A549 treated with AZD2906 at 1 μM for 4 hours (cell line): Measurements from ENCODE around the gene PSENEN. TPM values are rescaled to one million over a fixed set of nuclear protein-coding genes. Genes with fewer than 3 reads are reported as not detected.

Experiments
- total RNA-seq: library from RNA; stranded (reverse); fragments of 200-300 nt; extraction: Qiagen RNA extraction; gene quantifications from 5 replicates; pipeline ENCODE4 v1.2.3, GENCODE V29; 2022

The PSENEN gene
- total RNA-seq = 266 to 332 TPM (median 283 TPM) in 5 replicates

GRCh38 chr19:35745328-35746086, at the start of gene PSENEN, which contains the start of gene U2AF1L4:
Gene PSENEN (plus strand): TSS chr19:35745651. CDS start chr19:35745931, 280 bp downstream.
Gene U2AF1L4 (minus strand): TSS chr19:35745418. CDS start chr19:35745391, 27 bp downstream.

GRCh38 chr19:35704218-35704617, 41.2 kb upstream of the PSENEN start, which contains the start of gene ZBTB32:
Gene ZBTB32 (plus strand): TSS chr19:35704558. CDS start chr19:35714627, 10,069 bp downstream.

GRCh38 chr19:35717665-35718344, 27.6 kb upstream of the PSENEN start, which contains the start of gene KMT2B:
Gene KMT2B (plus strand): TSS chr19:35718003. CDS start chr19:35718019, 16 bp downstream.

GRCh38 chr19:35742121-35742724, 3.2 kb upstream of the PSENEN start, which contains the start of gene IGFLR1:
Gene IGFLR1 (minus strand): TSS chr19:35742452. CDS start chr19:35741180, 1,272 bp downstream.

GRCh38 chr19:35748106-35749020, 2.9 kb downstream of the PSENEN start, which contains the start of gene LIN37:
Gene LIN37 (plus strand): TSS chr19:35748576. CDS start chr19:35748725, 149 bp downstream.

GRCh38 chr19:35756377-35757230, 11.2 kb downstream of the PSENEN start, which contains the start of gene HSPB6:
Gene HSPB6 (minus strand): TSS chr19:35757029. CDS start chr19:35757008, 21 bp downstream.

GRCh38 chr19:35757749-35758608, 12.5 kb downstream of the PSENEN start, which contains the start of gene PROSER3:
Gene PROSER3 (plus strand): TSS chr19:35758176. CDS start chr19:35758216, 40 bp downstream.

GRCh38 chr19:35775298-35776101, 30.0 kb downstream of the PSENEN start, which contains the start of gene ARHGAP33:
Gene ARHGAP33 (plus strand): TSS chr19:35775564. CDS start chr19:35775659, 95 bp downstream.

Other genes with a start within 250 kb of the PSENEN start
- 34.4 to 41.4 TPM (median 35.8 TPM) in 5 replicates for gene DMKN, start 232.0 kb upstream of the PSENEN start, total RNA-seq
- gene SBSN, start 217.3 kb upstream of the PSENEN start, total RNA-seq = 3.5 to 4.0 TPM (median 3.9 TPM) in 5 replicates
- 0.08 to 0.14 TPM (median 0.10 TPM) in 5 replicates for gene GAPDHS, start 212.2 kb upstream of the PSENEN start, total RNA-seq
- 346 to 443 TPM (median 420 TPM) in 5 replicates for gene TMEM147, start 200.0 kb upstream of the PSENEN start, total RNA-seq
- gene ATP4A, start 182.0 kb upstream of the PSENEN start, total RNA-seq = 0.06 to 0.14 TPM (median 0.13 TPM) in 4 of 5 replicates, not detected in the other
- not detected in 5 replicates for gene PMIS2, start 159.5 kb upstream of the PSENEN start, total RNA-seq
- gene HAUS5, start 132.9 kb upstream of the PSENEN start, total RNA-seq = 11.1 to 17.3 TPM (median 14.6 TPM) in 5 replicates
- gene RBM42, start 116.6 kb upstream of the PSENEN start, total RNA-seq = 150 to 223 TPM (median 210 TPM) in 5 replicates
- 1.7 to 3.4 TPM (median 2.7 TPM) in 5 replicates for gene ETV2, start 103.9 kb upstream of the PSENEN start, total RNA-seq
- gene COX6B1, start 97.3 kb upstream of the PSENEN start, total RNA-seq = 1,342 to 1,451 TPM (median 1,370 TPM) in 5 replicates
- gene UPK1A, start 79.1 kb upstream of the PSENEN start, total RNA-seq = 0.55 to 1.1 TPM (median 1.1 TPM) in 5 replicates
- gene ZBTB32, start 41.1 kb upstream of the PSENEN start, total RNA-seq = 0.05 TPM in 1 of 5 replicates, not detected in the others
- 49.7 to 60.0 TPM (median 57.9 TPM) in 5 replicates for gene KMT2B, start 27.6 kb upstream of the PSENEN start, total RNA-seq
- 10.9 to 12.5 TPM (median 11.8 TPM) in 5 replicates for gene IGFLR1, start 3.2 kb upstream of the PSENEN start, total RNA-seq
- 22.6 to 29.2 TPM (median 25.6 TPM) in 5 replicates for gene U2AF1L4, start 233 bp upstream of the PSENEN start, total RNA-seq
- gene LIN37, start 2.9 kb downstream of the PSENEN start, total RNA-seq = 23.0 to 28.0 TPM (median 24.5 TPM) in 5 replicates
- 0.08 to 0.34 TPM (median 0.24 TPM) in 5 replicates for gene HSPB6, start 11.4 kb downstream of the PSENEN start, total RNA-seq
- gene PROSER3, start 12.5 kb downstream of the PSENEN start, total RNA-seq = 21.4 to 27.1 TPM (median 26.4 TPM) in 5 replicates
- 5.4 to 7.6 TPM (median 5.9 TPM) in 5 replicates for gene ARHGAP33, start 29.9 kb downstream of the PSENEN start, total RNA-seq
- gene PRODH2, start 67.2 kb downstream of the PSENEN start, total RNA-seq = 0.14 to 0.56 TPM (median 0.23 TPM) in 5 replicates
- gene NPHS1, start 106.9 kb downstream of the PSENEN start, total RNA-seq = 0.34 to 0.71 TPM (median 0.49 TPM) in 5 replicates
- gene KIRREL2, start 111.3 kb downstream of the PSENEN start, total RNA-seq = 0.39 to 0.59 TPM (median 0.44 TPM) in 5 replicates
- gene APLP1, start 122.9 kb downstream of the PSENEN start, total RNA-seq = 70.1 to 97.9 TPM (median 93.9 TPM) in 5 replicates
- 4.9 to 7.5 TPM (median 5.7 TPM) in 5 replicates for gene NFKBID, start 154.9 kb downstream of the PSENEN start, total RNA-seq
- 0.29 to 0.75 TPM (median 0.53 TPM) in 4 of 5 replicates, not detected in the other for gene HCST, start 156.9 kb downstream of the PSENEN start, total RNA-seq
- not detected in 5 replicates for gene TYROBP, start 162.6 kb downstream of the PSENEN start, total RNA-seq
- 20.1 to 27.8 TPM (median 23.2 TPM) in 5 replicates for gene LRFN3, start 190.7 kb downstream of the PSENEN start, total RNA-seq
- 32.3 to 50.8 TPM (median 46.9 TPM) in 5 replicates for gene SDHAF1, start 249.5 kb downstream of the PSENEN start, total RNA-seq